Smooth muscle cell (in vitro differentiated cells): Measurements from ENCODE around the gene GPC1. TPM values are rescaled to one million over a fixed set of nuclear protein-coding genes. Genes with fewer than 3 reads are reported as not detected.

Source experiments
- DNase-seq: peaks from one replicate; lab custom pipeline; 2025; ENCODE audit not compliant: unreplicated experiment; lab: John Stamatoyannopoulos, UW
- H2AFZ ChIP-seq: fragments of 200-600 bp; sonication (generic); 2 replicates; pipeline ENCODE4 v1.6.0; 2016; ENCODE audit warnings: antibody characterized with exemption, low read depth, mild to moderate bottlenecking
- H3F3A ChIP-seq: fragments of 200-600 bp; sonication (generic); 2 replicates; pipeline ENCODE4 v1.6.0; 2017; ENCODE audit warnings: antibody characterized with exemption, low read depth
- H3K27ac ChIP-seq: fragments of 200-600 bp; sonication (generic); 2 replicates; pipeline ENCODE4 v1.5.1; 2016; ENCODE audit warnings: low read depth, mild to moderate bottlenecking
- H3K27me3 ChIP-seq: fragments of 200-600 bp; sonication (generic); 2 replicates; pipeline ENCODE4 v1.6.1; 2016; ENCODE audit warnings: low read depth, mild to moderate bottlenecking
- H3K36me3 ChIP-seq: fragments of 200-600 bp; sonication (generic); 2 replicates; pipeline ENCODE4 v1.5.1; 2016; ENCODE audit warnings: low read depth
- H3K4me1 ChIP-seq: fragments of 200-600 bp; sonication (generic); 2 replicates; pipeline ENCODE4 v1.5.1; 2016; ENCODE audit warnings: low read depth
- H3K4me2 ChIP-seq: fragments of 200-600 bp; sonication (generic); 2 replicates; pipeline ENCODE4 v1.6.0; 2016; ENCODE audit warnings: mild to moderate bottlenecking
- H3K4me3 ChIP-seq: fragments of 200-600 bp; sonication (generic); 2 replicates; pipeline ENCODE4 v1.5.1; 2016; ENCODE audit warnings: mild to moderate bottlenecking
- H3K79me2 ChIP-seq: fragments of 200-600 bp; sonication (generic); 2 replicates; pipeline ENCODE4 v1.6.0; 2016; ENCODE audit warnings: low read depth, mild to moderate bottlenecking
- H3K9ac ChIP-seq: fragments of 200-600 bp; sonication (generic); 2 replicates; pipeline ENCODE4 v1.6.0; 2016; ENCODE audit warnings: low read depth
- H3K9me3 ChIP-seq: fragments of 200-600 bp; sonication (generic); replicated peaks from 2 replicates; pipeline ENCODE4 v1.5.1; 2016; ENCODE audit warnings: low read depth
- H4K20me1 ChIP-seq: fragments of 200-600 bp; sonication (generic); 2 replicates; pipeline ENCODE4 v1.6.0; 2016; ENCODE audit warnings: low read depth
- CTCF ChIP-seq: fragments of 200-600 bp; sonication (generic); IDR thresholded peaks from 2 replicates; pipeline ENCODE4 v1.5.1; 2017; ENCODE audit warnings: borderline replicate concordance, mild to moderate bottlenecking, antibody characterized with exemption; ENCODE audit not compliant: insufficient read depth, poor library complexity, severe bottlenecking
- WGBS: methylation state at CpG from one replicate; pipeline ENCODE4 v1.1.7; 2016; ENCODE audit warnings: low lambda C conversion rate; 5-methylcytosine and 5-hydroxymethylcytosine counted together
- polyA plus RNA-seq: library from polyadenylated mRNA; unstranded; fragments of >200 nt; fragmentation: Nextera tagmentation; extraction: Ambion mirVana; gene quantifications from 2 replicates; pipeline ENCODE4 v1.2.1, GENCODE V29; 2016
- total RNA-seq: library from RNA; depleted of rRNA; stranded (reverse); fragments of >200 nt; gene quantifications from 2 replicates; pipeline ENCODE4 v1.2.3, GENCODE V29; 2014

GPC1 gene
- total and polyA plus RNA-seq, 2 experiments from 2014 or later = 88.9 to 221 TPM

- Histone ChIP-seq H3K27me3 (no peaks in the 10 kb centered on the region), H3K4me2 (peak overlapping the region; percentile 23), H3F3A (no peaks in the 10 kb centered on the region), H3K79me2 (no peaks in the 10 kb centered on the region), H3K9me3 (no peaks in the 10 kb centered on the region), H3K4me1 (no peaks in the 10 kb centered on the region), H3K4me3 (no peak overlapping the region), H3K9ac (no peak overlapping the region), H3K27ac (no peak overlapping the region), H2AFZ (no peak overlapping the region), H4K20me1 (no peaks in the 10 kb centered on the region), H3K36me3 (no peaks in the 10 kb centered on the region)
- 59% methylated on average over 16 of the region's 16 CpGs for WGBS
- TF ChIP-seq CTCF = no peak
- DNase-seq = peak; percentile 39
Measured at GRCh38 chr2:240387669-240388358, 47.6 kb upstream of the GPC1 start.

GRCh38 chr2:240388471-240389301, 46.8 kb upstream of the GPC1 start:
- Histone ChIP-seq H3K4me3 (no peak overlapping the region), H3K27me3 (no peaks in the 10 kb centered on the region), H3K4me1 (no peaks in the 10 kb centered on the region), H2AFZ (no peak overlapping the region), H3K36me3 (no peaks in the 10 kb centered on the region), H3K9me3 (no peaks in the 10 kb centered on the region), H3K27ac (no peak overlapping the region), H3K79me2 (no peaks in the 10 kb centered on the region), H3F3A (no peaks in the 10 kb centered on the region), H3K4me2 (no peak overlapping the region), H3K9ac (no peak overlapping the region), H4K20me1 (no peaks in the 10 kb centered on the region)
- DNase-seq = no peak
- WGBS = 97% methylated on average over 21 of the region's 21 CpGs
- no peak for TF ChIP-seq CTCF

- H3K9me3 ChIP-seq = no peaks in the 10 kb centered on the region
- H3K36me3 ChIP-seq = no peaks in the 10 kb centered on the region
- H3K4me2 ChIP-seq = no peak overlapping the region
- WGBS = 82% methylated on average over 6 of the region's 6 CpGs
- H3K4me1 ChIP-seq = no peaks in the 10 kb centered on the region
- H3K9ac ChIP-seq = no peak overlapping the region
- H2AFZ ChIP-seq = no peak overlapping the region
- no peaks in the 10 kb centered on the region for H3F3A ChIP-seq
- no peak overlapping the region for H3K27ac ChIP-seq
- no peaks in the 10 kb centered on the region for H4K20me1 ChIP-seq
- no peak for DNase-seq
- no peaks in the 10 kb centered on the region for H3K79me2 ChIP-seq
- no peak overlapping the region for H3K4me3 ChIP-seq
- TF ChIP-seq CTCF = no peak
- H3K27me3 ChIP-seq = no peaks in the 10 kb centered on the region
Measured at GRCh38 chr2:240389302-240389805, 46.1 kb upstream of the GPC1 start.
